ENCODE results near the gene MTA1.

Gene MTA1

DNA sequence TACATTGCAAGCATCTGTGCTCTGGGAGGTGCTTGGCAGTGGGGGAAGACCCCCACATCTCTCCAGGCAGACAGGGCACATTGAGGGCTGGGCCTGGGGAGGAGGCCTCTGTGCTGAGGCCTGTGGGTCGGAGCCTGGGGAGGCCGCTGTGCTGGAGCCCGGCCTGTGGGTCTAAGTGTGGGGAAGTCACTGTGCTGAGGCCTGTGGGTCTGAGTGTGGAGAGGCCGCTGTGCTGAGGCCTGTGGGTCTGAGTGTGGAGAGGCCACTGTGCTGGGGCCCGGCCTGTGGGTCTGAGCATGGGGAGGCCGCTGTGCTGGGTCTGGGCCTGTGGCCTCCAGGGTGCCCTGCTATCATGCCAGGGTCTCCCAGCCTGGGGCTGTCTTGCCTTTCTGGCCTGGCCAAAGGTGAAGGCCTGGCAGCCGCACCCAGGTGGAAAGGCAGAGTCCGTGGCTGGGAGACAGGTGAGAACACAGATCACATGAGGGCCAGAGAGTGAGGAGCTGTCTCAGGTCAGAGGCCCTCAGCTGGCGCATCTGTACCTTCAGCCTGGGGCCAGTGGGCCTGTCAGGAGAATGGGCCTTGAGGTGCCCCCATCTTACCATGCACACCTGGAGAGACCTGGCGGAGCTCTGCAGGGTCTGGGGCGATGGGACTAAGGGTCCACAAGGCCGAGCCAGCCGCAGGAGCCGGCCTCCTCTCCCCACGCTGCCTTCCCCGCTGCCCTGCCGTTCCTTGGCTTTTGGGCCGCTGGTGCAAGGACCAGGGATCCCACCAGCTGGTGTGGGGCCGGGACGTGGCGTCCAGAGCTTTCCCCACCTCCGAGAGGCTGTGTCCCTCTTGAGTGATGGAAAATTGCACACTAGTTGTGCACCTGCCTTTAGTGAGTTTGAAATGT lies 36.4 kb downstream of the MTA1 start:
- Histone ChIP-seq H3K27me3 (no peaks in the 10 kb centered on the region), H3K9ac (no peak overlapping the region), H3K36me3 (peaks cover 89% of the 10 kb centered on the region), H4K20me1 (peaks cover 90% of the 10 kb centered on the region), H3K9me3 (no peaks in the 10 kb centered on the region), H3K27ac (no peak overlapping the region), H3K4me2 (no peak overlapping the region), H3K4me1 (peaks cover 15% of the 10 kb centered on the region; the same call in 1 of the 2 replicates), H3K4me3 (no peak overlapping the region)
- TF ChIP-seq Cebpa-rat (IDR thresholded peaks at IDR 0.05), result no peak

DNA sequence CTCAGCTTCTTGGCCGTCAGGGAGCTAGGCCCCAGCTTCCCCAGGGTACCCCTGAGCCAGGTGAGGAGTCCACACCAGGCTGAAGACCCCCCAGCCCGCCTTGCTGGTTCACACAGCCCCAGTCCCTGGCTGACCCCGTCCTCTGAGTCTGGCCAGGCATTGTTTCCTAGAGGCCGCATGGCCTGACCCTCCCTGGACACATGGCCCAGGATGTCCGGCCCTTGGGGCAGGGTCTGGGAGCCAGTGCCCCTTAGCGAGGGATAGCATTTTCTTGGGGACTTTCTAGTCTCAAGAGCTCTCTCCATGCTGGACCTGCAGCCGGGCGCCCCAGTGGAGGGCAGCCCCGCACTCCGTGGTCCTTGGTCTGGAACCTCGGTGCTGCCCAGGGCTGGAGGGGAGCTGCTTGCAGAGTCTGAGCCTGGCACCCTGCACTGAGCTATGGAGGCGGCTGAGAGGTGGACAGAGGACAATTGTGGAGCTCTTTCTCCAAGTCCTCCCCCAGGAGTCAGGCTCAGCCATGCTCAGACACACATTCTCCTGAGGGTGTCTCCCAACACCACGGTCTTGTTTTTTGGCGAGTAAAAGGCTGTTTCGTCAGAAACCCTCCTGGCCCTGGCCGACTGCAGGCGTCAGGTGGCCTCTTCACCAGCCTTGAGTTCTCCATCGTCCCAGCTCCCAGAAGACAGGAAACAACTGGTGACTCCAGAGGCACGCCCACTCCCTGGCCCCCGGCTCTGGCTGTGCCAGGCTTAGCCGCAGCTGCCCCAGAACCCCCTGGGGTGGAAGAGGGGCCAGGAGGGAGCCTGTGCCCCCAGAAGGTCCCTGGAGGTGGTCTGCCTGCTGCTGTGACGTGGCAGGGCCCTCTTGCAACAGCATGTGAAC lies 37.4 kb downstream of the MTA1 start:
- Histone ChIP-seq H3K4me1 (peaks cover 21% of the 10 kb centered on the region), H3K9me3 (no peaks in the 10 kb centered on the region), H3K4me3 (no peak overlapping the region), H3K27me3 (no peaks in the 10 kb centered on the region), H4K20me1 (peaks cover 88% of the 10 kb centered on the region), H3K9ac (0 out of 2 replicates have a peak overlapping the region, but pooled peaks have one; percentile 1), H3K4me2 (no peak overlapping the region), H3K27ac (no peak overlapping the region; the same call in 1 of the 2 replicates), H3K36me3 (peaks cover 89% of the 10 kb centered on the region)
- no peak for TF ChIP-seq Cebpa-rat (IDR thresholded peaks at IDR 0.05)

DNA sequence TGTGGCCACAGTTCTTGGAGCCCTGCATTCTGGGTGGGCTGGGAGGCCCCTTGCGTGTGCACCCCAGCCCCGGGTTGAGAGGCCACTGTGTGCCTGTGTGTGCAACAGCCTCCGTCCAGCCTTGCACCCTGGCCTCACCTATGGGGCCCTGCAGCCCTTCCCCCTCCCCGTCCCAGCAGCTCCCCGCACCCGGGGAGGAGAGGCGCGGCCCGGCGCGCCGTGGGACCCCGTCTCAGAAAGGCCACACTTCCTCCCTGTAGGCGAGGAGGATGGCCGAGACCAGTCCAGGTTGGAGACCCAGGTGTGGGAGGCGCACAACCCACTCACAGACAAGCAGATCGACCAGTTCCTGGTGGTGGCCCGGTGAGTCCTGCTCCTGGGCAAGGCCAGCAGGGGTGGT lies 38.4 kb downstream of the MTA1 start:
- Histone ChIP-seq H3K4me1 (peaks cover 27% of the 10 kb centered on the region), H3K36me3 (peaks cover 89% of the 10 kb centered on the region), H3K4me3 (no peak overlapping the region), H3K9ac (no peak overlapping the region), H3K9me3 (no peaks in the 10 kb centered on the region), H3K27ac (no peak overlapping the region), H3K4me2 (no peak overlapping the region), H3K27me3 (no peaks in the 10 kb centered on the region), H4K20me1 (peaks cover 88% of the 10 kb centered on the region)
- no peak for TF ChIP-seq Cebpa-rat (IDR thresholded peaks at IDR 0.05)

DNA sequence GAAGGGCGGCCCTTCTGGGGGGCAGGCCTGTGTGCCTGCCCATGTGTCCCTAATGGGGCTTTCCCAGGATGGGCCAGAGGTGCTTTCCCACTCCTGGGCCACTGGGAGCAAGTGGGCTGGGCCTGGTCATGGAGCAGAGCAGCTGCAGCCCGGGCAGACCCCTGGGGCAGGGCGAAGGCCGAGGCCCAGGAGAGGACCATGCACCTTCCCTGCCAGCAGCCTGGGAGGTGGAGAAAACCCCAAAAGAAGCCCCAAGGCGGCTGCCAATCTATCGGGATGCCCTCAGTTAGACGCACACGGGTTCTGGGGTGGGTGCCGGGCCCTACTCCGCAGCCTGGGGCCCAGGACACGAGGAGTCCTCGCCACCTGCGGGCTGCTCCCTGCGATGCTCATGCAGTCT lies 38.9 kb downstream of the MTA1 start:
- H3K9me3 ChIP-seq, result no peaks in the 10 kb centered on the region
- no peak overlapping the region for H3K4me3 ChIP-seq
- no peak for TF ChIP-seq Cebpa-rat (IDR thresholded peaks at IDR 0.05)
- H3K9ac ChIP-seq, result no peak overlapping the region
- peaks cover 89% of the 10 kb centered on the region for H3K36me3 ChIP-seq
- no peak overlapping the region for H3K27ac ChIP-seq
- H3K4me2 ChIP-seq, result no peak overlapping the region
- H4K20me1 ChIP-seq, result peaks cover 88% of the 10 kb centered on the region
- H3K4me1 ChIP-seq, result peaks cover 22% of the 10 kb centered on the region
- H3K27me3 ChIP-seq, result no peaks in the 10 kb centered on the region

DNA sequence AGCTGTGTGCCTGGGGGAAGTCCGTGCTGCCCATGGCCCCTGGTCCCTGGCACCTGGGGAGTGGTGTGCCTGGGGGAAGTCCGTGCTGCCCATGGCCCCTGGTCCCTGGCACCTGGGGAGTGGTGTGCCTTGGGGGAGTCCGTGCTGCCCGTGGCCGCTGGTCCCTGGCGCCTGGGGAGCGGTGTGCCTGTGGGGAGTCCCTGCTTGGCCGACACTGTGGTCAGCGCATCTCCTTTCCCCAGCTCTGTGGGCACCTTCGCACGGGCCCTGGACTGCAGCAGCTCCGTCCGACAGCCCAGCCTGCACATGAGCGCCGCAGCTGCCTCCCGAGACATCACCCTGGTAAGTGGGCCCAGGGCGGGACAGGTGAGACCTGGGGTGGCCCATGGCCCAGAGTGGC lies 40.5 kb downstream of the MTA1 start:
- Histone ChIP-seq H3K27ac (no peak overlapping the region), H3K9me3 (no peaks in the 10 kb centered on the region), H3K9ac (no peak overlapping the region), H3K4me3 (no peak overlapping the region), H4K20me1 (peaks cover 84% of the 10 kb centered on the region), H3K36me3 (peaks cover 89% of the 10 kb centered on the region), H3K4me1 (peaks cover 12% of the 10 kb centered on the region), H3K4me2 (no peak overlapping the region), H3K27me3 (no peaks in the 10 kb centered on the region)
- TF ChIP-seq Cebpa-rat (IDR thresholded peaks at IDR 0.05), result no peak

DNA sequence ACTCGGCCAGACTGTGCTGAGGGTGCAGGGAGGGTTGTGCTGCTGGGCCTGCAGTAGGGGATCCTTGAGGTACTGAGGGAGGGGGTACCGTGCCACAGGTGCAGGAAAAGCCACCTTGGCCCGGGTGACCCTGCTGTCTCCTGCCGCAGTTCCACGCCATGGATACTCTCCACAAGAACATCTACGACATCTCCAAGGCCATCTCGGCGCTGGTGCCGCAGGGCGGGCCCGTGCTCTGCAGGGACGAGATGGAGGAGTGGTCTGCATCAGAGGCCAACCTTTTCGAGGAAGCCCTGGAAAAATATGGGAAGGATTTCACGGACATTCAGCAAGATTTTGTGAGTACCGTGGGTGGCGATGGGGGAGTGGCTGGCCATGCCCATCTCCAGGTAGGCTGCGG lies 41.0 kb downstream of the MTA1 start:
- Histone ChIP-seq H3K4me1 (peaks cover 12% of the 10 kb centered on the region), H3K9ac (no peak overlapping the region), H3K27me3 (no peaks in the 10 kb centered on the region), H3K27ac (no peak overlapping the region), H3K36me3 (peaks cover 89% of the 10 kb centered on the region), H3K9me3 (no peaks in the 10 kb centered on the region), H3K4me2 (no peak overlapping the region), H3K4me3 (no peak overlapping the region), H4K20me1 (peaks cover 84% of the 10 kb centered on the region)
- TF ChIP-seq Cebpa-rat (IDR thresholded peaks at IDR 0.05), result no peak

DNA sequence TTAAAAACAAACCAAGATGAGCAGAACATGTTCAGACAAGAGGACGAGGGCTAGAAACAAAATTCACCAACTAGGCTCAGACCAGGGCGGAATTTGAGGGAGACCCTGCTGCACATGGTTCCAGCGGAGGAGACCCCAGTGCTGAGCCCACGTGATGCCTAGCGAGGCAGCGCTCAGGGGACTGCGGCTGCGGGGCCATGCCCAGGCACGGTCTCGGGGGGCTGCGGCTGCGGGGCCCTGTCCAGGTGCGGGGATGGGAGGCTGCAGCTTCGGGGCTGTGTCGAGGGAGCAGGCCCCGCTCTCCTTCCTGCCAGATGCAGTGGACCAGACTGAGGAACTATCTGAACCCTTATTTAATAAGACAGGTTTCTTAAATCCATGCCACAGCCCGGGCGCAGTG lies 42.3 kb downstream of the MTA1 start:
- Histone ChIP-seq H4K20me1 (peaks cover 83% of the 10 kb centered on the region), H3K4me2 (no peak overlapping the region; the same call in 1 of the 2 replicates), H3K4me3 (no peak overlapping the region), H3K9me3 (no peaks in the 10 kb centered on the region), H3K36me3 (peaks cover 89% of the 10 kb centered on the region), H3K27ac (0 out of 2 replicates have a peak overlapping the region, but pooled peaks have one; percentile 13), H3K4me1 (peaks cover 16% of the 10 kb centered on the region), H3K27me3 (no peaks in the 10 kb centered on the region), H3K9ac (0 out of 2 replicates have a peak overlapping the region, but pooled peaks have one; percentile 15)
- no peak for TF ChIP-seq Cebpa-rat (IDR thresholded peaks at IDR 0.05)

DNA sequence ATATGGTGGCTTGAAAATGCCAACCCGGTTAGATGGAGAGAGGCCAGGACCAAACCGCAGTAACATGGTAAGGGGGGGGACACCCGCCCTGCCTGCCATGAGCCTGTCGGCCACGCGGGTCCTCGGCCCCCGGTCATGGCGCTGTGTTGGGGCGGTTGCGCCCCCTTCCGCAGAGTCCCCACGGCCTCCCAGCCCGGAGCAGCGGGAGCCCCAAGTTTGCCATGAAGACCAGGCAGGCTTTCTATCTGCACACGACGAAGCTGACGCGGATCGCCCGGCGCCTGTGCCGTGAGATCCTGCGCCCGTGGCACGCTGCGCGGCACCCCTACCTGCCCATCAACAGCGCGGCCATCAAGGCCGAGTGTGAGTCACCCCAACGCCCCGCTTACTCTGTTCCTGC lies 44.9 kb downstream of the MTA1 start:
- Histone ChIP-seq H3K27me3 (no peaks in the 10 kb centered on the region), H3K9me3 (no peaks in the 10 kb centered on the region), H3K27ac (no peak overlapping the region), H4K20me1 (peaks cover 89% of the 10 kb centered on the region), H3K4me3 (no peak overlapping the region), H3K4me2 (no peak overlapping the region), H3K9ac (no peak overlapping the region), H3K4me1 (peaks cover 42% of the 10 kb centered on the region), H3K36me3 (peaks cover 94% of the 10 kb centered on the region)
- no peak for TF ChIP-seq Cebpa-rat (IDR thresholded peaks at IDR 0.05)

DNA sequence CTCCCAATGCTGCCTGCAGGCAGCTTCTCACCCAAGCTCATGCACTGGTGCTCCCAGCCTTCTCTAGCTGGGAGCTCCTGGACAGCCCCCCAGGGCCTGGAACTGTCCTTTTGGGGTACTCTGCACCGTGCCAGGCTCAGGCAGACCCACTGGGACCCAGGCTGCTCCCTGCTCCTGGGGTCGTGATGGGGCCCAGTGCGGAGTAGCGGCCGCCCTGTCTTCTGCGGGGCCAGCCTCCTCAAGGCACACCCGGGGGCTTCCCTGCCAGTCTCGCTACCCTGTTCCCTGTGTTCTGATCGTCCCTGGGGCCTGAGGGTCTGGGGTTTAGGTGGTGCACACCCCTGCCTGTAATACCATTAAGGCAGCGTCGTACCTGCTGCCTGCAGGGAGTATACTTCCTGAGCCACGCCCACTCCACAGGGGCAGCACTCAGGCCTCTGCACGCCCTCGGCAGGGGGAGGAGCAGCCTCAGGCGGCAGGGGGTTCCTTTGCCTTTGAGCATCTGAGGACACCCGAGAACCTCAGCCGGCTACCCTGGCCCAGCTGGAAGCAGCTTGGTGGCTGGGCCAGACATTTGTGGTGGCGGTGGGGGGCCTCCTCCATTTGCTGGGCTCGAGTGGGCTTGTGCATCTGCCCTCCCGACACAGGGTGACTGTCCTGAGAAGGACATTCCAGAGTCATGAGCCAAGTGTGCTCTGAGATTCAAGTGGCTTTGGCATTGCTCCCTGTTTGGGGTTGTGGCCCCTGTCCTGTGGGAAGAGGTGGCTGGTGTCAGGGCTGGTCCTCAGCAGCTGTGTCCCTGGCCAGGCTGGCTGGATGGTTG lies 45.8 kb downstream of the MTA1 start:
- no peak overlapping the region for H3K27ac ChIP-seq
- H3K4me2 ChIP-seq, result no peak overlapping the region
- TF ChIP-seq Cebpa-rat (IDR thresholded peaks at IDR 0.05), result no peak

More for the DNA sequence above, 45.8 kb downstream of the MTA1 start:
- Histone ChIP-seq H3K9ac (no peak overlapping the region), H3K4me1 (peaks cover 51% of the 10 kb centered on the region), H3K27me3 (no peaks in the 10 kb centered on the region), H4K20me1 (peaks cover 92% of the 10 kb centered on the region), H3K4me3 (no peak overlapping the region), H3K36me3 (peaks cover 89% of the 10 kb centered on the region), H3K9me3 (no peaks in the 10 kb centered on the region)

All from BLaER1 (cell line).